GM12874 (cell line): ENCODE results near the gene APH1B.

Experiments used
- TF ChIP-seq, protein P1 (sequence below): IDR thresholded peaks from 2 replicates; pipeline ENCODE4 v1.5.1; 2011; ENCODE audit warnings: low read depth, mild to moderate bottlenecking, control low read depth, low read length, moderate library complexity; ENCODE audit not compliant: insufficient read depth

APH1B gene

DNA sequence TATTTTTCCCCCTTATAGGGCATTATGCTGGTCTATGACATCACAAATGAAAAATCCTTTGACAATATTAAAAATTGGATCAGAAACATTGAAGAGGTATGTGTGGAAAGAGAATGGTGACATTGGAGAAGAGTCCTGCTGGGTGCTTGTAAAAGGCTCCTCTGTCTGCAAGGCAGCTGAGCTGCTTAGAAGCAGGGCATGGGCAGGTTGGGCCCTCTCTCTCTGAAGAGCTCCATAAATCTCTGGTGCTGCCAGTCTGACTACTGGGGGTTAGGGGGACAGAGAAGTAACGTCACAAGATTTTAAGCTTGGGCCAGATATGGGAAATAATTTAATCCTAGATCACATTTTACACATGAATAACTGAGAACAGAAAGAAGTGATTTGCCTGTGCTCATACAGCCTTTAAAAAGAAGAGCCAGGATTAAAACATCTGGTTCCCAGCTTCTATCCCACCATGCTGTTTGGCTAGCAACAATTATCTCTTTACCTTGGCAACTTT is 21.9 kb upstream of the APH1B start:
- TF ChIP-seq, protein P1, sequence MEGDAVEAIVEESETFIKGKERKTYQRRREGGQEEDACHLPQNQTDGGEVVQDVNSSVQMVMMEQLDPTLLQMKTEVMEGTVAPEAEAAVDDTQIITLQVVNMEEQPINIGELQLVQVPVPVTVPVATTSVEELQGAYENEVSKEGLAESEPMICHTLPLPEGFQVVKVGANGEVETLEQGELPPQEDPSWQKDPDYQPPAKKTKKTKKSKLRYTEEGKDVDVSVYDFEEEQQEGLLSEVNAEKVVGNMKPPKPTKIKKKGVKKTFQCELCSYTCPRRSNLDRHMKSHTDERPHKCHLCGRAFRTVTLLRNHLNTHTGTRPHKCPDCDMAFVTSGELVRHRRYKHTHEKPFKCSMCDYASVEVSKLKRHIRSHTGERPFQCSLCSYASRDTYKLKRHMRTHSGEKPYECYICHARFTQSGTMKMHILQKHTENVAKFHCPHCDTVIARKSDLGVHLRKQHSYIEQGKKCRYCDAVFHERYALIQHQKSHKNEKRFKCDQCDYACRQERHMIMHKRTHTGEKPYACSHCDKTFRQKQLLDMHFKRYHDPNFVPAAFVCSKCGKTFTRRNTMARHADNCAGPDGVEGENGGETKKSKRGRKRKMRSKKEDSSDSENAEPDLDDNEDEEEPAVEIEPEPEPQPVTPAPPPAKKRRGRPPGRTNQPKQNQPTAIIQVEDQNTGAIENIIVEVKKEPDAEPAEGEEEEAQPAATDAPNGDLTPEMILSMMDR: no peak

- TF ChIP-seq, protein P1: no peak
Observed at GRCh38 chr15:63256433-63257274, 20.8 kb upstream of the APH1B start.

DNA sequence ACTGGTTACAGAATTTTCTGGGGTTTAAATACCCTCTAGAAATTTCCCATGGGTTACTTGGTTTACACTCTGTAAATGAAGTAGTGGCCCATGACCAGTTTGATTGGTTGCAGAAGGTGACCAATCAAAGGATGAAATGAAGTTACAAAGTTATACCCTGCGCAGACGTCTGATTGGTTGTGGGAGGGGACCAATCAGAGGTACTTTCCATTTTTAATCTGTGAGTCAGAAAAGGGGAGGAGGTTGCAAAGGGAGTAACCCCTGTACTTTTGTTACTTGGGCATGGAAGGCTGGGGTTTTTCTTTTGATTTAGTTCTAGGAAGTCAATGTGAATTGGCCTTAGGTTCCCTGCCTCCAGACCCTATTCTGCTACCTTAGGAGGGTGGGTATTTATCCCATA is 18.7 kb upstream of the APH1B start:
- TF ChIP-seq, protein P1: no peak

GRCh38 chr15:63260791-63261190 is 16.6 kb upstream of the APH1B start:
- TF ChIP-seq, protein P1: no peak

GRCh38 chr15:63261311-63261710 is 16.1 kb upstream of the APH1B start:
- TF ChIP-seq, protein P1: no peak

DNA sequence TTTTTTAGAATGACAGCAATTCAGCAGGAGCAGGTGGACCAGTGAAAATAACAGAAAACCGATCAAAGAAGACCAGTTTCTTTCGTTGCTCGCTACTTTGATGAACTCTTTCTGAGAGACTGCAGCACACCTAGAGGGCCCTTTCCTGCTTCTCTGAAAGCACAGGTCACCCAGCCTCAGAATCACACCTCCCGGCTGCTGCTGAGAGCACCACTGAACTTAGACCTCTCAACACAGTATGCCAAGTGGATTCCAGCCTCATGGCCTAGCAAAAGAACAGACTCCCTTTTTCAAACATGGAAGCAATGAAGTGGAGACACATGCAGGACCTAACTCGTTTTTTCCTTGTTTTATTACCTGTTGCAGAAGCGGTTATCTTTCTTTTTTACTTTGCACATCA is 13.9 kb upstream of the APH1B start:
- TF ChIP-seq, protein P1: no peak

- TF ChIP-seq, protein P1: no peak
Observed at GRCh38 chr15:63264688-63265293, 12.6 kb upstream of the APH1B start.
